ENCODE data around the gene ZCCHC14.
A peak's percentile ranks its signal among the peaks of the same experiment; 100 is the strongest.

ZCCHC14 gene

GRCh38 chr16:87495578-87496446 lies 3.0 kb upstream of the ZCCHC14 start:
- no peak overlapping the region for H3K4me3 ChIP-seq (ENCODE audit: low read length)
- H3K27ac ChIP-seq (ENCODE audit: low read depth, low read length), result no peak overlapping the region
- no peak overlapping the region for H3K4me2 ChIP-seq (ENCODE audit: low read length)

DNA sequence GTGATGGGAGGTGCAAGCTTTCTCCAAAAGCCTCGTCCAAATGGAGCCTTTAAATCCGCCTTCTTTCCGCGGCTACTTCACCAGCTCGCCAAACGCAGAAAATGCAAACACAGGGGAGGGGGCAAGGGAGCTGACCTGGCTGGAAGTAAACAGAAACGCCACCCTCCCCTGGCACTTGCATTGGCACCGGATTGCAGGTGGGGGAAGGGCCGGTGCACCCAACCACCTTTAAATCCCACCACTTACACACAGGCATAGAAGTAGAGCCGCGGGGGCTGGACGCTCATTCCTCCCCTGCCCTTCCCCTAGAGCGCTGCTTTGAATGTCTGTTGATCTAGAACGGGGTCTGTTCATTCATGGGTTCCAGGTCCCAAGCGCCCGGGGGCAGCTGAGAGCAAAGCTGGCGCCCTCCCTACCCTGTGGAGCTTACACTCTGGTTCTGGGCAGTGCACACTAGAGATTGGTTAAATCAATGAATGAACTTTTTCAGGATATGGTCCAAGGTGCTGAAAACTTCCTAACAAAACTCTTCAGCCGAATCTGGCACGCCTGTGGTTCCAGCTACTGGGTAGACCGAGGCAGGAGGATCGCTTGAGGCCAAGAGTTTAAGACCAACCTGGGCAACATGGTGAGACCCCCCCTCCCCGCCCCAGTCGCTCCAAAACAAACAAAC lies 920 bp upstream of the ZCCHC14 start:
- Histone ChIP-seq H3K9me2 (replicated peaks; ENCODE audit: control insufficient read depth, low read length) (no peaks in the 10 kb centered on the region), H3K4me3 (ENCODE audit: low read length) (peak overlapping the region; percentile 73), H3K4me2 (ENCODE audit: low read length) (peak overlapping the region; percentile 67), H3K36me3 (ENCODE audit: control insufficient read depth, low read length) (no peaks in the 10 kb centered on the region), H3K9me3 (ENCODE audit: control insufficient read depth, insufficient read depth, low read length) (no peaks in the 10 kb centered on the region), H3K4me1 (ENCODE audit: control insufficient read depth, low read length) (peaks cover 16% of the 10 kb centered on the region), H4K20me1 (ENCODE audit: control insufficient read depth, insufficient read depth, low read depth, low read length) (no peaks in the 10 kb centered on the region), H3K27ac (ENCODE audit: low read depth, low read length) (no peak overlapping the region), H3K27me3 (ENCODE audit: control insufficient read depth, low read length) (peaks cover 6% of the 10 kb centered on the region), H3F3A (ENCODE audit: control insufficient read depth, insufficient read depth) (no peaks in the 10 kb centered on the region), H3K79me2 (ENCODE audit: control insufficient read depth, low read length) (peaks cover 29% of the 10 kb centered on the region)
- TF ChIP-seq EZH2phosphoT487 (IDR thresholded peaks at IDR 0.05; ENCODE audit: borderline replicate concordance, low read length), result no peak
- TF ChIP-seq, protein P1, sequence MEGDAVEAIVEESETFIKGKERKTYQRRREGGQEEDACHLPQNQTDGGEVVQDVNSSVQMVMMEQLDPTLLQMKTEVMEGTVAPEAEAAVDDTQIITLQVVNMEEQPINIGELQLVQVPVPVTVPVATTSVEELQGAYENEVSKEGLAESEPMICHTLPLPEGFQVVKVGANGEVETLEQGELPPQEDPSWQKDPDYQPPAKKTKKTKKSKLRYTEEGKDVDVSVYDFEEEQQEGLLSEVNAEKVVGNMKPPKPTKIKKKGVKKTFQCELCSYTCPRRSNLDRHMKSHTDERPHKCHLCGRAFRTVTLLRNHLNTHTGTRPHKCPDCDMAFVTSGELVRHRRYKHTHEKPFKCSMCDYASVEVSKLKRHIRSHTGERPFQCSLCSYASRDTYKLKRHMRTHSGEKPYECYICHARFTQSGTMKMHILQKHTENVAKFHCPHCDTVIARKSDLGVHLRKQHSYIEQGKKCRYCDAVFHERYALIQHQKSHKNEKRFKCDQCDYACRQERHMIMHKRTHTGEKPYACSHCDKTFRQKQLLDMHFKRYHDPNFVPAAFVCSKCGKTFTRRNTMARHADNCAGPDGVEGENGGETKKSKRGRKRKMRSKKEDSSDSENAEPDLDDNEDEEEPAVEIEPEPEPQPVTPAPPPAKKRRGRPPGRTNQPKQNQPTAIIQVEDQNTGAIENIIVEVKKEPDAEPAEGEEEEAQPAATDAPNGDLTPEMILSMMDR (IDR thresholded peaks at IDR 0.05; ENCODE audit: low read depth, low read length, poor library complexity, severe bottlenecking), result no peak

More at GRCh38 chr16:87495578-87496446, 3.0 kb upstream of the ZCCHC14 start:
- peaks cover 16% of the 10 kb centered on the region for H3K4me1 ChIP-seq (ENCODE audit: control insufficient read depth, low read length)
- H4K20me1 ChIP-seq (ENCODE audit: control insufficient read depth, insufficient read depth, low read depth, low read length), result no peaks in the 10 kb centered on the region
- no peaks in the 10 kb centered on the region for H3K9me3 ChIP-seq (ENCODE audit: control insufficient read depth, insufficient read depth, low read length)
- H3K27me3 ChIP-seq (ENCODE audit: control insufficient read depth, low read length), result peaks cover 10% of the 10 kb centered on the region
- H3K79me2 ChIP-seq (ENCODE audit: control insufficient read depth, low read length), result peaks cover 10% of the 10 kb centered on the region
- TF ChIP-seq EZH2phosphoT487 (IDR thresholded peaks at IDR 0.05; ENCODE audit: borderline replicate concordance, low read length), result no peak
- TF ChIP-seq, protein P1 (IDR thresholded peaks at IDR 0.05; ENCODE audit: low read depth, low read length, poor library complexity, severe bottlenecking), result no peak
- H3K9me2 ChIP-seq (replicated peaks; ENCODE audit: control insufficient read depth, low read length), result no peaks in the 10 kb centered on the region
- no peaks in the 10 kb centered on the region for H3F3A ChIP-seq (ENCODE audit: control insufficient read depth, insufficient read depth)
- H3K36me3 ChIP-seq (ENCODE audit: control insufficient read depth, low read length), result no peaks in the 10 kb centered on the region

DNA sequence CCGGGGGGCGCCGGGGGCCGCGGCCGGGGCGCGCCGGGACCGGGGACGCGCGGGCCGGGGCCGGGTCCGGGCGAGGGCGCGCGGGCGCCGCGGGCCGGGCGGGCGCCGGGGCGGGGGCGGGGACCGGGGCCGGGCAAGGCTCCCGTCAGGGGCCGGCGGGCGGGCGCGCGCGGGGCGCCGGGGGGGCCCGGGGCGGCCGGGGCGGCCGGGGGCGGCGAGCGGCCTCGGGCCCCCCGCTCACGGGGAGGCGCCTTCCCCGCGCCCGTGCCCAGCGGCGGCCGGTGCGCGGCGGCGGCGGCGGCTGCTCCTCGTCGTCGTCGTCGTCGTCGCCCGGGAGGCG lies 563 bp downstream of the ZCCHC14 start:
- peak overlapping the region; percentile 59; the same call in 1 of the 2 replicates for H3K4me3 ChIP-seq (ENCODE audit: low read length)
- peaks cover 16% of the 10 kb centered on the region for H3K4me1 ChIP-seq (ENCODE audit: control insufficient read depth, low read length)
- H4K20me1 ChIP-seq (ENCODE audit: control insufficient read depth, insufficient read depth, low read depth, low read length), result no peaks in the 10 kb centered on the region
- H3K27ac ChIP-seq (ENCODE audit: low read depth, low read length), result no peak overlapping the region
- no peaks in the 10 kb centered on the region for H3F3A ChIP-seq (ENCODE audit: control insufficient read depth, insufficient read depth)
- H3K9me2 ChIP-seq (replicated peaks; ENCODE audit: control insufficient read depth, low read length), result no peaks in the 10 kb centered on the region
- H3K4me2 ChIP-seq (ENCODE audit: low read length), result no peak overlapping the region
- H3K36me3 ChIP-seq (ENCODE audit: control insufficient read depth, low read length), result no peaks in the 10 kb centered on the region
- no peaks in the 10 kb centered on the region for H3K9me3 ChIP-seq (ENCODE audit: control insufficient read depth, insufficient read depth, low read length)
- no peaks in the 10 kb centered on the region for H3K27me3 ChIP-seq (ENCODE audit: control insufficient read depth, low read length)
- TF ChIP-seq, protein P1 (IDR thresholded peaks at IDR 0.05; ENCODE audit: low read depth, low read length, poor library complexity, severe bottlenecking), result no peak
- TF ChIP-seq EZH2phosphoT487 (IDR thresholded peaks at IDR 0.05; ENCODE audit: borderline replicate concordance, low read length), result no peak
- H3K79me2 ChIP-seq (ENCODE audit: control insufficient read depth, low read length), result peaks cover 41% of the 10 kb centered on the region

Data from DOHH2 (cell line).